Daoy (cell line): ENCODE data around the gene ADRB1. TPM values are rescaled to one million over a fixed set of nuclear protein-coding genes. Genes with fewer than 3 reads are reported as not detected.

Experiments
- DNase-seq: peaks from one replicate; pipeline ENCODE4 v3.0.0-alpha.2; 2015; ENCODE audit warnings: low read depth
- total RNA-seq: library from RNA; depleted of rRNA; stranded (reverse); fragments of >200 nt; shearing (Covaris generic); gene quantifications from 2 replicates; pipeline ENCODE4 v1.2.3, GENCODE V29; 2014; rRNA removed

Gene ADRB1
- not detected in 2 replicates for total RNA-seq

- DNase-seq = peak; percentile 73
Measured at GRCh38 chr10:114043532-114044246, at the start of gene ADRB1. Gene ADRB1 (plus strand): TSS chr10:114043866. CDS start chr10:114044133, 267 bp downstream.

GRCh38 chr10:113995201-113995600 is 48.5 kb upstream of the ADRB1 start:
- no peak for DNase-seq

GRCh38 chr10:113997428-113997827 is 46.2 kb upstream of the ADRB1 start:
- DNase-seq = no peak

GRCh38 chr10:113999531-113999930 is 44.1 kb upstream of the ADRB1 start:
- DNase-seq = no peak

- no peak for DNase-seq
Measured at GRCh38 chr10:114000457-114001010, 43.1 kb upstream of the ADRB1 start.

- DNase-seq = no peak
Measured at GRCh38 chr10:114002422-114002821, 41.2 kb upstream of the ADRB1 start.

GRCh38 chr10:114003161-114003941 is 40.3 kb upstream of the ADRB1 start:
- DNase-seq = no peak

- DNase-seq = peak; percentile 23
Measured at GRCh38 chr10:114009281-114009996, 34.2 kb upstream of the ADRB1 start.

GRCh38 chr10:114010316-114010715 is 33.4 kb upstream of the ADRB1 start:
- no peak for DNase-seq

GRCh38 chr10:114012650-114013049 is 31.0 kb upstream of the ADRB1 start:
- DNase-seq = no peak

GRCh38 chr10:114015708-114016107 is 28.0 kb upstream of the ADRB1 start:
- DNase-seq = no peak

- DNase-seq = no peak
Measured at GRCh38 chr10:114017271-114017670, 26.4 kb upstream of the ADRB1 start.

GRCh38 chr10:114017873-114018272 is 25.8 kb upstream of the ADRB1 start:
- DNase-seq = no peak

- DNase-seq = no peak
Measured at GRCh38 chr10:114019226-114019625, 24.4 kb upstream of the ADRB1 start.

- DNase-seq = no peak
Measured at GRCh38 chr10:114021154-114021553, 22.5 kb upstream of the ADRB1 start.

GRCh38 chr10:114021717-114022680 is 21.7 kb upstream of the ADRB1 start:
- DNase-seq = no peak

- no peak for DNase-seq
Measured at GRCh38 chr10:114022766-114023597, 20.7 kb upstream of the ADRB1 start.

- no peak for DNase-seq
Measured at GRCh38 chr10:114024876-114025610, 18.6 kb upstream of the ADRB1 start.

- no peak for DNase-seq
Measured at GRCh38 chr10:114025611-114026130, 18.0 kb upstream of the ADRB1 start.
